CD1c-positive myeloid dendritic cell (primary cell): ENCODE results near the gene CCDC185.

ENCODE experiments used
- DNase-seq: peaks from one replicate; pipeline ENCODE4 v3.0.0-alpha.2; 2016; ENCODE audit errors: extremely low spot score

The CCDC185 gene

GRCh38 chr1:223393275-223394214, at the start of gene CCDC185:
CCDC185 (plus strand) TSS chr1:223393415; CDS start chr1:223393476, 61 bp downstream.
- no peak for DNase-seq

- DNase-seq: no peak
Measured at GRCh38 chr1:223343692-223344091, 49.5 kb upstream of the CCDC185 start.

GRCh38 chr1:223344491-223344890, 48.7 kb upstream of the CCDC185 start:
- no peak for DNase-seq

DNA sequence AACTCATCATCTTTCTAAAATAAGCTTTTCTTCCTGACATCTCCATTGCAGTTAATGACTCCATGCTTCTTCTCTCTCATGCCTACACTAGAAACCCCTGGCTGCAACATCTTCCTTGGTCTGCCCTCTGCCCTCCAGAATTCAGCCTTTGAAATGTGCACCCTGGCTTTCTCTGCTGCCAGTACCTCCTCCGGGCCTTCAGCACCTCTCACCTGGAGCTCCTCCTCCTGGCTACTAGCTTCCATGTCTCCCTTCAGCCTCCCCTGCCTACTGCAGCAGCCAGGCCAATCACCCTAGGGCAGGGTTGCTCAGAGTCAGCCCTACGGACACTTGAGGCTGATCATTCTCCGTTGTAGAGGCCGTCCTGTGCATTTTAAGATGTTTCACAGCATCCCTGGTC, 47.5 kb upstream of the CCDC185 start:
- DNase-seq: no peak

GRCh38 chr1:223346311-223346710, 46.9 kb upstream of the CCDC185 start:
- DNase-seq: no peak

DNA sequence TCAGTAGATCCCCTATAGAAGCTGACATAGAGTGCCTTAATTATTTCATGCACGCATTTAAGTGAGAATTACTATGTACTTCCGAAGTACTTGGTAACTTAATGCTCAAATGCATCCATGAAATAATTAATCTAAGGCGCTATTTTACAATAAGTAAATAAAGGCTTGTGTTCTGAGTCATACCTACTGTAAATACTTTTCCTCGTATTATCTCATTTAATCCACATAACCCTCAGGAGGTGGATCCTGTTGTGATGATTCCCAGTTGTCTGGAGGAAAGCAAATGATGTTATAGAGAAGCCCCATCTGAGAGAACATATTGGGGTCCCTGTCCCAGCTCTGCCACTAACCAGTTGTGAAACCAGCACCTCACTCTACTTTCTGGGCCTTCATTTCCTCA, 45.6 kb upstream of the CCDC185 start:
- DNase-seq: no peak

DNA sequence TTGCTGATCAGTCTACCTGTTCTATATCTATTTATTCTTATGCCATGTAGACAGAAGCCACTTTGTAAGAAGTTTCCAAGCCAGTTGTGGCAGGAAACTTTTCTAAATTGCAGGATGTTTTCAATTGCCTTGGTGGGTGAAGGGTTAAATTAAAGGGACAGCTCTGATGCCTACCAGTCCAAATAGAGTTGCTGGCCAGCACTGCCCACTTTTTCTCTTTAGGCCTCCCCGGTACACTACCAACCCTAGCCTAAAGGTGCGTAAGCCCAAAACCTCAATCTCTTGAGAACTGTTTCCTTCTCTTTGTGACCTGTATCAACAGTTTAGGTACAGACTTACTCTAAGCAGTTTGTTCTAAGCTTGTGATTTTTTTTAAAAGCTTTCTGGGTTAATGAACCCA, 44.8 kb upstream of the CCDC185 start:
- DNase-seq: no peak

DNA sequence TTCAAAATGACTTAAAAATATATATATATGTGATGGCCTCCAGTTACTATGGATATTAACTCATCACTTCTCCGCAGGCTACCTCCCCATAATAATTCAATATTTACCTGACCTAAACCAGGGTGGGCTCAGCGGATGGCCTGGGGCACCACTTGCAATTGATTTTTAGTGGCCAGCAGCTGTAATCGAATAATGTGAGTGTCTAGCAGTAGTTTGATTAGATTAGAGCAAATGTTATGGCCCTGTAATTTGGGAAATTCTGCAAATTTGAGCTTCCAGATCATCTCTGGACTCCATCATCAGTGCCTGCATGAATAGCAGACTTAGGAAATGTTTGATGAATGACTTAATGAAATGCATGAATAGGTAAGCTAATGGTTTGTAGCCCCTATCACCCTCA, 44.0 kb upstream of the CCDC185 start:
- DNase-seq: no peak

DNA sequence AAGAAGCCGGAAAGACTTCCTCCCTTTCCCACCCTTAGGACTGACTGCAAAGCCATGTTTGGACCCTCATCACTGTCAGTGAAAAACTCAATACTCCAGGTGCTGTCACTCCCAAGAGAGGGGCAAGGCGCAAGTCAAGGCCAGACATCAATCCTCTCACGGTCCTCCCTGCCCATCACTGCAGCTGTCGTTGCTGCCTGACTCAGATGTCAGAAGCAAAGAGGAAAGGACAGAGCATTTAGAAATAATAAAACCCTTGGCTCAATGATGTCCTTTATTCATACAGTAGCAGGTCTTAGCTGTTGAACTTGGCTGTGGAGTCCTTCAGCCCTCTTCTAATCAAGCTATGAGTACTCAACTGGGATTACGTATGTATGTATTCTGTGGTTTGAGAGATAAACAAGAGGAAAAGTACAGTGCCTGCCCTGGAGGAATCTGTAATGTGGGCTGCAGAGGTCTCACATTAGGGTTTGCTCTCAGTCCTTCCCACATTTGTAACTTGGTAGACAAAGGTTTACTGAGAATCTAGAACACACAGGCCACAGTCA, 42.8 kb upstream of the CCDC185 start:
- no peak for DNase-seq

- no peak for DNase-seq
Measured at GRCh38 chr1:223352944-223353343, 40.3 kb upstream of the CCDC185 start.

DNA sequence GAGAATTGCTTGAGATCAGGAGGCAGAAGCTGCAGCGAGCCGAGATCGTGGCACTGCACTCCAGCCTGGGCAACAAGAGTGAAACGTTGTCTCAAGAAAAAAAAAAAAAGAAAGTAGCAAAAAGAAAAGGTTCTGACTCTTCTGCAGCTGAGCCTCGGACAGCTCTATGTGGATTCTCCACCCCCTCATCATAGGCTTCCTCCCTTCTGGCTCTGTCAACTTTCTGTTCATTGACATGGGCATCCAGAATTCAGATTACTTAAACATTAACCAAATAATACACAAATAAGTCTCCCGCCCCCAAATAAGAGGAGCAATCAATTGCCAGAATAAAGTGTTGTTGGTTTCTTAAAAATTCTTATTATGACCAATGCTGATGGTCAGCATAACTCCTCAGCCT, 39.3 kb upstream of the CCDC185 start:
- no peak for DNase-seq

DNA sequence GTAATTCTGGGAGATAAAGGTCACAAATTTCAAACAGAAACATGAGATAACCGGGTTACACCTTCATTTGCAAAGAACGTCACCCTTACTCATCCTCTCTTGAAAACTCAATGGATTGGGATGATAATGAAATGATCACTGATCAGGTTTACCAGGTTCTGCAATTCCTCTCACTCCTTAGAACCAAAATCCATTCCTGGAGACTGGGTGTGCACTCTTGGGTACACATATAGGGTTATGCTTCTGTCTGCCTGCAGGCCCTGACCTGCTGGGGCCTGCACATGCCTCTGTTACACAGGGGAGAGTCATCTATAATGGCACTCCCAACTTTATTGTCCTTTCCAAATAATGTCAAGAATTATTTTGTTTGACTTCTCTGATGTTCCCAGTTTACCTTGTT, 37.5 kb upstream of the CCDC185 start:
- DNase-seq: no peak

- no peak for DNase-seq
Measured at GRCh38 chr1:223358826-223359225, 34.4 kb upstream of the CCDC185 start.

- no peak for DNase-seq
Measured at GRCh38 chr1:223363057-223363855, 30.0 kb upstream of the CCDC185 start.

DNA sequence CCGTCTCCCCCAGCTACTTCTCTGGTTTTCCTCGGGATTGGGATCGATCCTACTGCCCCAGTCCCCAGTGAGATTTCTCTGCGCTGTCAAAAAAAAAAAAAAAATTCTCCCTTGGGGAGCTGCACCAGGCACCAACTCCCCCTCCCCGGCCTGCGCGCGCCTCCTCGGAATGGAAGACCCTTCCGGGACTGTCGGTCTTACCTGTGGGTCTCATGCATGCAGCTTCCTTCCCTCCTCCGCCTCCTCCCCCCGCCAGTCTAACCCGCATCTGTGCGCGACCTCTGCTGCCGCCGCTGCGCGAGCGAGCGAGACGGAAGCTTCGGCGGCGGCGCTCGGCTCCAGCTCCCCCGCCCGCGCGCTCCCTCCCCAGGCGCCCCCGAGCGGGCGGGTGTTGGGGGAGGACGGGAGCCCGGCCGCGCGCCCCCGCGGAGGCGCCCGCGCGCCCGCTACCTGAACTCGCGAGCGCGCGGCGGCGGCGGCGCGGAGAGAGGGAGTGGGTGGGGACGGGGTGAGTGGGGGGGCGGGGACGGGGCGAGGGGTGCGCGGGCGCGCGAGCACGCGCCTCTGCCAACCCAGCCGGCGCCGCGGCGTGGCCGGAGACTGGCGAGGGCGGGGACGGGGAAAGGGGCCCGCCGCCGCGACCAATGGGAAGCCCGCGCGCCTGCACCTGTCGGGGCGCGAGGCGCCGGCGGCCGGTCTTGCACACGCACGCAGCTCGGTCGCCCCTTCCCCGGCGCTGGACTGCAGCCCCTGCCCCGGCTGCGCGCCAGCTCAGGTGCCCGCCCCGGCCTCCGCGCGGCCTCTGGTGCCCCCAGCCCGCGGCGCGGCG, 29.1 kb upstream of the CCDC185 start, which contains the start of gene SUSD4:
Gene SUSD4 (minus strand): TSS at position 321 of the 829 bp plus-strand sequence. CDS start 751 bp downstream, outside the sequence.
- peak; percentile 59 for DNase-seq

DNA sequence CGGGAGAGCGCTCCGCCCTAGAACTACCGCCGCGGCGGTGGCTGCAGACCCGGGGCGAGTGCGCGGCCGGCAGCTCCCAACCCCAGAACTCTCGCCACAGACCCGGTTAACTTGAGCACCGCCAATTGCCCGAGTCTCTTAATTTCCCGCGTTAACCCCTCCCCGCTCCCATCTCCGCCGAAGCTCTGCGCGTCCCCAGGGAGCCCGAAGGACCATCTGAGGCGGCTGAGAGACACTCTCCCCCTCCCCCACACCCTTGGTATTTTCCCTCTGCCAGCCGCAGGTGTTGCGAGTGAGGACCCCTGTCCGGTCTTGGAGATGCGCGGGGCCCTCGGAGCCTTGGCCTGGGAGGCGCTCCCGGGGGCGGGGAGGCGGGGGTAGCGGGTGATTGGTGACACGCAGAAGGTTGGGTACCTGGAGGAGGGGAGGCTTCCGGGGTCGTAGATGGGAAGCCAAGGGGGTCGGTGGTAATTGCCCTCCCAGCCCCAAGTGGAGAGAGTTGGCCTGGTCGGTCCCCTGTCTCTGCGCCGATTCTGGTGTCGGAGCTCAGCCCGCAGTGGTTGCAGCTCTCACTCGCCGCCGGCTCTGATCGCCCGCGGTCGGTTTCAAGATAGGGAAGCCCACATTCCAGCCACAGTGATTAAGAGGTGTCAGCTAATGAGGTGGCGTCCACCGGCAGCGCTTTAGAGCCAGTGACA, 28.4 kb upstream of the CCDC185 start:
- DNase-seq: no peak

DNA sequence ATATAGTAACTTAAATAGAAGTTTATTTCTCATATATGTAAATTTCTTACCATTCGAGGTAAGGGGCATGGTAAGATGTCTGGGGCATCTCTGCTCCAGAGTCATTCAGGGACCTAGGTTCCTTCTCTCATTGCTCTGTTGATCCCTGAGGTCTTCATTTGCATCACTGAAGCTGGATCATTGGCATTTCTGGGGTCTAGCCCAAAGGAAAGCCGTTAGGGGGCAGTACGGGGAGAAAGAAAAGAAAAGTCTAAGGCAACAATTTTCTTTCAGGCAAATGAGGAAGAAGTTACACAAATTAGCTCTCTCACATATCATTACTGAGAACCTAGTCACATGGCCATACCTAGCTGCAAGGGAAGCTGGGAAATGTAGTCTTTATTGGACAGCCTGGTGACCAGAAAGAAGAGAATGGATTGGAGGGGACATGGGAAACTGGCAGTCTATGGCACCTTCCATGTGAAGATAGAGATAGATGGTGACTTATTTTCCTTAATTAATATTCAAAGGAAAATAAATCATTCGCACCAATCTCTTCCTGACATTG, 19.1 kb upstream of the CCDC185 start:
- DNase-seq: no peak

DNA sequence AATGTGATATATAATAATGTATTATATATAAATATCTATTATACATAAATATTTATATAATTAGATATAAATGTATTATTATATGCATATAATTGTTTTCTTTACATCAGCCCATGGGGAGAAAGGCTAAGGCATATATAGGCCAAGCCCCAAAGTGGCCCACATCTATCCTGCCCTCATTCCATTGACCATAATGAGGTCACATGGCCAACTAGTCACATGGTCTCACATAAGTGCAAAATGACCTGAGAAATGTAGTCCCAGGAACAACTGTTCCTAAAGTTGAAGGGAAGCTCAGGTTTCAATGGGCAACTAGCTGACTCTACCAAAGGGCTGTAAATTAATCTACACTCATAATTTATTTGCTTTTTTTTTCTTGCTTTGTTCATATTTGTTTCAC, 14.5 kb upstream of the CCDC185 start:
- no peak for DNase-seq

- DNase-seq: no peak
Measured at GRCh38 chr1:223386013-223386412, 7.2 kb upstream of the CCDC185 start.

- no peak for DNase-seq
Measured at GRCh38 chr1:223390618-223391017, 2.6 kb upstream of the CCDC185 start.

- DNase-seq: no peak
Measured at GRCh38 chr1:223394242-223394641, 1.0 kb downstream of the CCDC185 start.
